Measurements from ENCODE around the gene ZFYVE16. TPM values are rescaled to one million over a fixed set of nuclear protein-coding genes. Genes with fewer than 3 reads are reported as not detected.

Gene ZFYVE16
- total RNA-seq, 1 donor from 2014 or later: 30.5 TPM

Other genes with a start within 250 kb of the ZFYVE16 start
- gene SERINC5, start 152.0 kb upstream of the ZFYVE16 start, total RNA-seq: 13.7 TPM
- gene SPZ1, start 88.1 kb upstream of the ZFYVE16 start, total RNA-seq: not detected
- gene FAM151B, start 80.0 kb downstream of the ZFYVE16 start, total RNA-seq: 1.8 TPM
- not detected for gene ANKRD34B, start 162.2 kb downstream of the ZFYVE16 start, total RNA-seq
- 11.9 TPM for gene MSH3, start 246.6 kb downstream of the ZFYVE16 start, total RNA-seq
- gene DHFR, start 246.9 kb downstream of the ZFYVE16 start, total RNA-seq: 10.5 TPM

Measured in left ventricle myocardium superior (tissue), 1 donor.